Skeletal muscle cell (primary cell): ENCODE results near the gene PAK1.
A peak's percentile ranks its signal among the peaks of the same experiment; 100 is the strongest.
"Not testable (repeated sequence)": the region's sequence is repeated elsewhere in the genome, so short reads cannot be mapped to it uniquely, and the experiment has no call there.

Experiments
- DNase-seq: peaks from one replicate; pipeline ENCODE4 v3.0.0-alpha.2; 2010; ENCODE audit warnings: low read depth
- H3K4me3 ChIP-seq: 2 replicates; pipeline ENCODE4 v1.5.1; 2011; ENCODE audit warnings: low read depth, mild to moderate bottlenecking, control low read depth, low read length, moderate library complexity

The PAK1 gene

DNA sequence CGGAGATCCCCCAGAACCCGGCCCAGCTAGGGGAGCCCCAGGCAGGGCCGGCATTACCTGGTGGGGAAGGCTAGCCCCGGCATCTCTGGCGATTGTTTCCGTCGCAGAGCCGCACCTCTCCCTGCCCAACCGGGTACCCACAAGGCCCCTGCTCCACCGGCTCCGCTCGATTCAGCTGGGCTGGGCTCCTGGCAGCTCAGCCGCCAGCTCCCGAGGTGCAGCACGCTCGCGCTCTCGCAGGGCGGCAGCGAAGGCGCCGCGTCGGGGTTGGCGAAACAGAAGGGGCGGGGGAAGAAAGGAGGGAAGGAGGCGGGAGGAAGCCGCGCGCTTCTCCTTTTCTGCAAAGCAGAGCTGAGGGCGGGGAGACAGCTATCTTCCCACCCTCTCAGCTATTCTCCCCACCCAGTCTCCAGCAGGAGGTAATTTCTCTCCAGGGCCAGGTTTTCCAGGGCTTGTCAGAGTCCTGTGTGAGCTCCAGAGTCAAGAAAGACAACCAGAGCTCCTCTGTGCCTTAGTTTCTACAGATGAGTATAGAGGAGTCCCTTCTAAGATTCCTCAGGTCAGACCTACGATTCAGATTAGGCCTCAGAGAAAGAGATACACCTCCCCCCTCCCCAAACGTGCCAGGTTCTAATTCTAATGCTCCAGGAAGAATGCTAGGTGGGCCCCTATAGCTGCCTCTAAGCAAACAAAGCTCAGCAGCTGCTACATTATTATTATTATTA, 62.0 kb downstream of the PAK1 start:
- DNase-seq: peak; percentile 60
- peak overlapping the region; percentile 70 for H3K4me3 ChIP-seq

- no peak for DNase-seq
- peak overlapping the region; percentile 70 for H3K4me3 ChIP-seq
Measured at GRCh38 chr11:77411137-77411707, 62.7 kb downstream of the PAK1 start.

- no peak for DNase-seq
- H3K4me3 ChIP-seq: no peak overlapping the region
Measured at GRCh38 chr11:77410076-77410827, 63.6 kb downstream of the PAK1 start.

DNA sequence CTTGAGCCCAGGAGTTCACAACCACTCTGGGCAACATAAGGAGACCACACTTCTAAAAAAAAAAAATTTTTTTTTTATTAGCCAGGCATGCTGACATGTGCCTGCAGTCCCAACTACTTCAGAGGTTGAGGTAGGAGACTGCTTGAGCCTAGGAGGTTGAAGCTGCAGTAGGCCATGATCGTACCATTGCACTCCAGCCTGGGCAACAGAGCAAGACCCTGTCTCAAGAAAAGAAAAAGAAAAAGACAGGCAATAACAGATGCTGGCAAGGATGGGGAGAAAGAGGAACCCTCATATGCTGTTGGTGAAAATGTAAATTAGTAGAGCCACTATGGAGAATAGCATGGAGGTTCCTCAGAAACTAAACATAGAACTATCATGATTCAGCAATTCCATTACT, 64.8 kb downstream of the PAK1 start:
- no peak overlapping the region for H3K4me3 ChIP-seq
- DNase-seq: no peak

DNA sequence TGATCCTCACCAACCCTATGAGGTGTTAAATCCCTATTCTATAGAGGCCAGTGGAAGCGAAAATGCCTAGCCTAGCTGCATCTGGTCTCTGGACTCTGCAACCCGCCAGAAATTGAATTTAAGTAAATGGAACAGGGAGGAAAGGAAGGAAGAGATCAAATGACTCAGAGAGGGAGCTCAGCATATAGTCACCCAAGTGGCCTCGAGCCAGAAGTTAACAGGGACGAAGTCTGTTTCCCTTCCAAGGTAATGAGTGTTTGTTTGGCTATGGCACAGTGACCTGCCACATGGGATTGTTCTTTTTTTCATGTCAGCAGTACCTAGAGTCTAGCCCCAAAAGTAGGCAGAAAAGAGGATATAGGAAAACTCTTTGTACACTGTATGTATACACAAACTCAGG, 66.3 kb downstream of the PAK1 start:
- peak; percentile 49 for DNase-seq
- no peak overlapping the region for H3K4me3 ChIP-seq

GRCh38 chr11:77406396-77406795, 67.5 kb downstream of the PAK1 start:
- no peak for DNase-seq

GRCh38 chr11:77403211-77403610, 70.7 kb downstream of the PAK1 start:
- DNase-seq: no peak
- no peak overlapping the region for H3K4me3 ChIP-seq

More at GRCh38 chr11:77406396-77406795, 67.5 kb downstream of the PAK1 start:
- no peak overlapping the region for H3K4me3 ChIP-seq

- no peak for DNase-seq
- no peak overlapping the region for H3K4me3 ChIP-seq
Measured at GRCh38 chr11:77402218-77402556, 71.7 kb downstream of the PAK1 start.

DNA sequence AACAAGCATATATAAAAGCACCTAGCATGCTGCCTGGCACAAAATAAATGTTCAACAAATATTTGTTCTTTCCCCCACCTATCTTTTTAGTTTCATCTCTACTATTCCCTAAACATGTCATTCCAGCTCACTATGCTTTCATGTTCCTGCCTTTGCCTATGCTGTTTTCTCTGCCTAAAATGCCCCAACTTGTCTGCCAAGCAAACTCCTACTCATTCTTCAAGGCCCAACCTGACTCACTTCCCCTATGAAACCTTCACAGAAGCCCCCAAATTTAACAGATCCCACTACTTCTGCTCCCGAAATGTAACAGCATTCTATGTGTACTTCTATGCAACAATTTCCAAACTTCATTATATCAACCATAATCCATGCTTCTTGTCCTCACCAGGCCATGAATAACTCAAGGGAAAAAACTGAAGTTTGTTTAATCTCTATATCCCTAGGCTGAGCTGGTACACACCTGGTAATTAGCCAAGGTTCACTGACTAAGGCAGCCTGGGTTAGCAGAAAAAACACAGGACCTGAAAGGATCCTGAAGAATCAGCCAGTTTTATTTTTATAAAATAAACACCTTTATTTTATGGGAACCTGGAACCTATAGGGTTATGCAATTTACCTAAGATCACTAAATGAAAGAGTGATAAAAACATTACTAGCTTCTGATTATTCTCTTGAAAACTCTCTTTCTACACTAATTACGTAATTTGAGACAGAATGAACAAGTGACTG, 72.2 kb downstream of the PAK1 start:
- no peak overlapping the region for H3K4me3 ChIP-seq
- no peak for DNase-seq

- DNase-seq: no peak
- no peak overlapping the region for H3K4me3 ChIP-seq
Measured at GRCh38 chr11:77400775-77401449, 73.0 kb downstream of the PAK1 start.

GRCh38 chr11:77400271-77400670, 73.6 kb downstream of the PAK1 start:
- no peak overlapping the region for H3K4me3 ChIP-seq
- DNase-seq: no peak

GRCh38 chr11:77397631-77398030, 76.3 kb downstream of the PAK1 start:
- H3K4me3 ChIP-seq: no peak overlapping the region
- no peak for DNase-seq

- no peak for DNase-seq
Measured at GRCh38 chr11:77396911-77397310, 77.0 kb downstream of the PAK1 start.

DNA sequence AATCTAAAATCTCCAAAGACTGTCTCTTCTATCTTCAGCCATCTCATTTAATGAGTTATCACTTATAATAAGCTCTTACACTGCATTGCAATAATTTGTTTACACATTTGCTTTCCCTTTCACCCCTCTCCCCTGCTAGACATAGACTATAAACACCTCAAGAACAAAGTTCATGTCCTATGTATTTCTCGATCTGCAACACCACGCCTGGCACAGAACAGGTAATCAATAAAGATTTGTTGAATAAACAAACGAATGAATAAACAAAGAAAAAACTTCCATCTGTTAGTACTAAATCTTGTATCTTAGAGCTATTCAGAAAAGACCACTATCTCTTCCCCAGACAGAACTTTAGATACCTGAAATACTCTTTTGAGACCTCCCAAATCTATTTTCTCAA, 77.6 kb downstream of the PAK1 start:
- DNase-seq: no peak
- H3K4me3 ChIP-seq: no peak overlapping the region

More at GRCh38 chr11:77396911-77397310, 77.0 kb downstream of the PAK1 start:
- no peak overlapping the region for H3K4me3 ChIP-seq

- no peak for DNase-seq
- no peak overlapping the region for H3K4me3 ChIP-seq
Measured at GRCh38 chr11:77395460-77396173, 78.3 kb downstream of the PAK1 start.

- DNase-seq: no peak
- no peak overlapping the region for H3K4me3 ChIP-seq
Measured at GRCh38 chr11:77392842-77393241, 81.1 kb downstream of the PAK1 start.

GRCh38 chr11:77387701-77388100, 86.2 kb downstream of the PAK1 start:
- no peak overlapping the region for H3K4me3 ChIP-seq
- DNase-seq: no peak

- no peak overlapping the region for H3K4me3 ChIP-seq
- no peak for DNase-seq
Measured at GRCh38 chr11:77386178-77386577, 87.7 kb downstream of the PAK1 start.

DNA sequence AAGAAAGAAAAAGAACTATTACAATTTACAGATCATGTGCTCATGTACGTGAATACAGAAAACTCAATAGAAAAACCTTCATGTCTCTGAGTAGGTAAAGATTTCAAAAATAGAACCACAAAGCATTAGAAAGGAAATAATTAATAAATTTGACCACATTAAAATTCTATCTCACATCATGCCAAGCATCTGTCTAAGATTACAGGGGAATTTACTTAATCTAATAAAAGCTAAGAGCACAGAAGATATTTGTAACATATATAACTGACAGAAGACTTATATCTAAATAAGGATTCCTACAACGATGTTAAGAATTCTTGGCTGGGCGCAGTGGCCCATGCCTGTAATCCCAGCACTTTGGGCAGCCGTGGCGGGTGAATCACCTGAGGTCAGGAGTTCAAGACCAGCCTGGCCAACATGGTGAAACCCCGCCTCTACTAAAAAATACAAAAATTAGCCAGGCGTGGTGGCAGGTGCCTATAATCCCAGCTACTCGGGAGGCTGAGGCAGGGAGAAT, 88.6 kb downstream of the PAK1 start:
- not testable (repeated sequence) for H3K4me3 ChIP-seq, DNase-seq
